ENCODE measurements around the gene SOS1.

DNA sequence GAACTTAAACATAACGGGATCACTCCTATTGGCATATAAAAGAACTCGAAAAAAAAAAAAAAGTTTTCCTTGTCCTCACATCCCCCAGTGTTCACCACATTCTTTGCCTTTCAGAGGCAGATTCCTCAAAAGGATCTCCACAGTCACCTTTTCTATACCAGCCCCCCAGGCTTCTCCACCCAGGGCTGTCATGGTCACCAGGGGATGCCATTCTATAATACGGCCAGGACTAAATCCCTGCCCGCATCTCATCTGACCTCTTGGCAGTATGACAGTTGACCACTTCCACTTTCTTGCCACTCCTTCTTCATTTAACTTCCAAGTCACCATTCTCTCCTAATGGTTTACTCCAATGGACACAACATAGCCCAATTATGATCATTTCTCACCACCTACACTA is 29.3 kb downstream of the SOS1 start:
- no peak for TF ChIP-seq YY1 (IDR thresholded peaks at IDR 0.05; ENCODE audit: insufficient read depth, insufficient read length)
- no peak for TF ChIP-seq ZNF274 (IDR thresholded peaks at IDR 0.05; ENCODE audit: low read depth, low read length)
